ENCODE data around the gene GLS.

GLS gene

GRCh38 chr2:191003405-191004309 is 123.0 kb downstream of the GLS start:
- Histone ChIP-seq H3K79me2 (ENCODE audit: insufficient read depth, low read length) (no peaks in the 10 kb centered on the region; the same call in 1 of the 2 replicates), H3K27me3 (ENCODE audit: insufficient read depth, low read length, poor library complexity, severe bottlenecking) (no peaks in the 10 kb centered on the region), H2AFZ (ENCODE audit: low read length) (no peak overlapping the region), H4K20me1 (ENCODE audit: insufficient read depth, low read length, poor library complexity, severe bottlenecking) (peaks cover 3% of the 10 kb centered on the region), H3K4me3 (ENCODE audit: low read length, poor library complexity, severe bottlenecking) (no peak overlapping the region), H3K4me2 (ENCODE audit: low read depth, low read length, poor library complexity, severe bottlenecking) (no peak overlapping the region), H3K36me3 (ENCODE audit: insufficient read depth, low read length) (peaks cover 88% of the 10 kb centered on the region), H3F3A (ENCODE audit: low read depth) (0 out of 2 replicates have a peak, but pooled peaks cover under 1% of the 10 kb centered on the region), H3K9me2 (replicated peaks; ENCODE audit: low read depth, low read length) (no peaks in the 10 kb centered on the region), H3K4me1 (ENCODE audit: insufficient read depth, low read length, poor library complexity, severe bottlenecking) (peaks cover 9% of the 10 kb centered on the region), H3K9ac (ENCODE audit: low read depth, low read length, poor library complexity, severe bottlenecking) (no peak overlapping the region), H3K9me3 (ENCODE audit: insufficient read depth, low read depth, low read length) (peaks cover 10% of the 10 kb centered on the region; the same call in 1 of the 2 replicates)
- TF ChIP-seq, protein P1, sequence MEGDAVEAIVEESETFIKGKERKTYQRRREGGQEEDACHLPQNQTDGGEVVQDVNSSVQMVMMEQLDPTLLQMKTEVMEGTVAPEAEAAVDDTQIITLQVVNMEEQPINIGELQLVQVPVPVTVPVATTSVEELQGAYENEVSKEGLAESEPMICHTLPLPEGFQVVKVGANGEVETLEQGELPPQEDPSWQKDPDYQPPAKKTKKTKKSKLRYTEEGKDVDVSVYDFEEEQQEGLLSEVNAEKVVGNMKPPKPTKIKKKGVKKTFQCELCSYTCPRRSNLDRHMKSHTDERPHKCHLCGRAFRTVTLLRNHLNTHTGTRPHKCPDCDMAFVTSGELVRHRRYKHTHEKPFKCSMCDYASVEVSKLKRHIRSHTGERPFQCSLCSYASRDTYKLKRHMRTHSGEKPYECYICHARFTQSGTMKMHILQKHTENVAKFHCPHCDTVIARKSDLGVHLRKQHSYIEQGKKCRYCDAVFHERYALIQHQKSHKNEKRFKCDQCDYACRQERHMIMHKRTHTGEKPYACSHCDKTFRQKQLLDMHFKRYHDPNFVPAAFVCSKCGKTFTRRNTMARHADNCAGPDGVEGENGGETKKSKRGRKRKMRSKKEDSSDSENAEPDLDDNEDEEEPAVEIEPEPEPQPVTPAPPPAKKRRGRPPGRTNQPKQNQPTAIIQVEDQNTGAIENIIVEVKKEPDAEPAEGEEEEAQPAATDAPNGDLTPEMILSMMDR (conservative IDR thresholded peaks at IDR 0.05; ENCODE audit: low read length) = no peak
- no peak for TF ChIP-seq EZH2phosphoT487 (IDR thresholded peaks at IDR 0.05; ENCODE audit: borderline replicate concordance)

DNA sequence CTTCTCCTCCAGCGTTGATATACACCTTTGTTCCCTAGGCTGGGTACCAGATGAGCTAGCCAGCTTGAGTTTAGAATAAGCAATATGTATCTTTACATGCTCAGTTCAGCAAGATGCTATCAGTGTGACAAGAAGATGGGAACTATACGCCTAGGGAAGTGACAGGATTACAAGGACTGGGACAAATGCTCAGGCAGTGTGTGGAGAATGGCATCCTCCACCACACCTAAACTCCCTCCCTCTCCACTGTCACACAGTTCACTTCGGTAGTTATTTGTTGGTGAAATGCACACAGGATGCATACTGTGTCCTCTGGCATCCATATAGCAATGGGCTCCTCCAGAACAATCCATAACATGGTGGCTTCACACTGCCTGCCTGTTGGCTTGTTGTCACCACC is 125.7 kb downstream of the GLS start:
- Histone ChIP-seq H3K4me2 (ENCODE audit: low read depth, low read length, poor library complexity, severe bottlenecking) (no peak overlapping the region), H3K79me2 (ENCODE audit: insufficient read depth, low read length) (peaks cover 12% of the 10 kb centered on the region), H3K4me3 (ENCODE audit: low read length, poor library complexity, severe bottlenecking) (no peak overlapping the region), H3K9ac (ENCODE audit: low read depth, low read length, poor library complexity, severe bottlenecking) (no peak overlapping the region), H3K9me3 (ENCODE audit: insufficient read depth, low read depth, low read length) (peaks cover 10% of the 10 kb centered on the region; the same call in 1 of the 2 replicates), H3K27me3 (ENCODE audit: insufficient read depth, low read length, poor library complexity, severe bottlenecking) (no peaks in the 10 kb centered on the region), H3F3A (ENCODE audit: low read depth) (0 out of 2 replicates have a peak, but pooled peaks cover 3% of the 10 kb centered on the region), H3K36me3 (ENCODE audit: insufficient read depth, low read length) (peaks cover 64% of the 10 kb centered on the region), H2AFZ (ENCODE audit: low read length) (no peak overlapping the region), H3K4me1 (ENCODE audit: insufficient read depth, low read length, poor library complexity, severe bottlenecking) (peaks cover 25% of the 10 kb centered on the region), H3K9me2 (replicated peaks; ENCODE audit: low read depth, low read length) (no peaks in the 10 kb centered on the region), H4K20me1 (ENCODE audit: insufficient read depth, low read length, poor library complexity, severe bottlenecking) (peaks cover 3% of the 10 kb centered on the region)
- TF ChIP-seq, protein P1 (conservative IDR thresholded peaks at IDR 0.05; ENCODE audit: low read length) = no peak
- no peak for TF ChIP-seq EZH2phosphoT487 (IDR thresholded peaks at IDR 0.05; ENCODE audit: borderline replicate concordance)

DNA sequence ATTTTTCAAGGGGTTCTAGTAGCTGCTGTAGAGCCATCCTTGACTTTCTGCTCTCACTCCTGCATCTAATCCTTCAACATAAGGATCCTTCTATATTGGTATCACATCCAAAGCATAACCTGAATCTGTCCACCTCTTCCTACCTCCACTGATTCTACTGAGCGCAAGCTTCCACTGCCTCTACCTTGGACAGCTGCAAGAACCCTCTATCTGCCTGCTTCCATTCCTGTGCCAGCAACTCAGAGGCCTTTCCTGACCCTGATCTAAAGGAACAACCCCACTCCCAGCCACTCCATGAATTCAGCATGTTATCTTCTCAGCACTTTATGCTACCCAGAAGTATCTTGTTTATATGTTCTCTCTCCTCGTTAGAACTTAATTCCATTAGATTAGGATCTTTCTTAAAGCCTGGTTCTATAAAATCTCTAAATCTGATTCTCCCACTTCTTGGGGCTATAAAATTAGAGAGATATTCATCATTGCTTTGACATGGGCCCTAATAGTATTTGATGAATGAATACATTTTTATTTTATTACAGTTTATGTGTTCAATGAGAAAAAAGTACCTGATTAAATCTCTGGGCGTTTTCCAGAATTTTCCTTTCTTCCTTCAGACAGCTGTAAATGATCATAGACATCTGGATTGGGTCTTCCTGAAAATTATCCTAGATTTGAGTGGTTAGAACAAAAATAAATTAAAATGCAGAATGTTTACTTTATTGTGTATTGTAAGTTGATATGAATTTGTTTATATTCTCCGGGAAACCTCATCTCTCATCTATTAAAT is 126.6 kb downstream of the GLS start:
- TF ChIP-seq, protein P1 (conservative IDR thresholded peaks at IDR 0.05; ENCODE audit: low read length) = no peak
- TF ChIP-seq EZH2phosphoT487 (IDR thresholded peaks at IDR 0.05; ENCODE audit: borderline replicate concordance) = no peak
- Histone ChIP-seq H4K20me1 (ENCODE audit: insufficient read depth, low read length, poor library complexity, severe bottlenecking) (peaks cover 3% of the 10 kb centered on the region), H3K79me2 (ENCODE audit: insufficient read depth, low read length) (peaks cover 21% of the 10 kb centered on the region)

More for the DNA sequence above, 126.6 kb downstream of the GLS start:
- Histone ChIP-seq H3K9ac (ENCODE audit: low read depth, low read length, poor library complexity, severe bottlenecking) (no peak overlapping the region), H3K4me3 (ENCODE audit: low read length, poor library complexity, severe bottlenecking) (no peak overlapping the region), H3K27me3 (ENCODE audit: insufficient read depth, low read length, poor library complexity, severe bottlenecking) (no peaks in the 10 kb centered on the region), H3K4me1 (ENCODE audit: insufficient read depth, low read length, poor library complexity, severe bottlenecking) (peaks cover 30% of the 10 kb centered on the region), H3K4me2 (ENCODE audit: low read depth, low read length, poor library complexity, severe bottlenecking) (no peak overlapping the region), H3K9me3 (ENCODE audit: insufficient read depth, low read depth, low read length) (peaks cover 10% of the 10 kb centered on the region; the same call in 1 of the 2 replicates), H3F3A (ENCODE audit: low read depth) (0 out of 2 replicates have a peak, but pooled peaks cover 3% of the 10 kb centered on the region), H3K36me3 (ENCODE audit: insufficient read depth, low read length) (peaks cover 59% of the 10 kb centered on the region), H3K9me2 (replicated peaks; ENCODE audit: low read depth, low read length) (no peaks in the 10 kb centered on the region), H2AFZ (ENCODE audit: low read length) (no peak overlapping the region)

All from Loucy (cell line).